NCI-H2196 treated with DMSO at 0.1 percent for 48 hours (cell line): ENCODE data around the gene FILIP1.

Experiments used
- DNase-seq: peaks from one replicate; lab custom pipeline; 2025; ENCODE audit not compliant: unreplicated experiment; lab: John Stamatoyannopoulos, UW

The FILIP1 gene

DNA sequence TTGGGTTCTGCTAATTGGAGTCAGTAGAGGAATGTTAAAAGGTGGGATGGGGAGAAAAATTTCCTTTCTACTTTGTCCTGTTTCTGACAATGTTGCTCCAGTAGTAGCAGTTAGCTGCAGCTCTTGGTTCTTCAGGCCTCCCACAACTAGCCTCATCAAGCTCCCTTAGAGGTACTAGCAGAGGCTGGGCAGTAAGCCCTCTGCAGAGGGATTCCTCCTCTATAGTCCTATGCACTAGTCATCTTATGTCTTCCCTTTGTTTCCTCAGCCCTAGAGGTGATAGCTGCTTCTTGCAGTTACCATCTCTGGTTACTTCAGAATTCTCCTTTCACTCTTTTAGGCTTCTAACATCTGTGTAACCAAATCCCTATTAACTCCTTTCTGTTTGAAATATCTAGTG, 99.8 kb downstream of the FILIP1 start:
- no peak for DNase-seq

DNA sequence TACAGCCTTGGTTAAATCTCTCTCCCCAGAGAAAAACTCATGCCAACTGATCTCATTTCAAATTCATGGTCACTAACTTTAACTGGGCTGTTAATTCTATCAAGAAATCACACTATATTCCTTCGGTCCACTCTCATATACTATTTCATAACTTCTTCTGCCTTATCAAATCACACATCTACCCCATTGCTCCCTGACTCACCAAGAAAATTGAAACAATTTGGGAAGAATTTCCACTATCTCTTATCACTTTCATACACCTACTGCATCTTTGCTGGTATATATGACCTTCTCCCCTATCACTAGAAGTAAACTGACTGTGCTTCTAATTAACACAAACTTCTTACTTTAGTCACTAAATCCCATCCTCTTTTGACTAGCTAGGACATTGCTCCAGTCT, 102.3 kb downstream of the FILIP1 start:
- DNase-seq: no peak

DNA sequence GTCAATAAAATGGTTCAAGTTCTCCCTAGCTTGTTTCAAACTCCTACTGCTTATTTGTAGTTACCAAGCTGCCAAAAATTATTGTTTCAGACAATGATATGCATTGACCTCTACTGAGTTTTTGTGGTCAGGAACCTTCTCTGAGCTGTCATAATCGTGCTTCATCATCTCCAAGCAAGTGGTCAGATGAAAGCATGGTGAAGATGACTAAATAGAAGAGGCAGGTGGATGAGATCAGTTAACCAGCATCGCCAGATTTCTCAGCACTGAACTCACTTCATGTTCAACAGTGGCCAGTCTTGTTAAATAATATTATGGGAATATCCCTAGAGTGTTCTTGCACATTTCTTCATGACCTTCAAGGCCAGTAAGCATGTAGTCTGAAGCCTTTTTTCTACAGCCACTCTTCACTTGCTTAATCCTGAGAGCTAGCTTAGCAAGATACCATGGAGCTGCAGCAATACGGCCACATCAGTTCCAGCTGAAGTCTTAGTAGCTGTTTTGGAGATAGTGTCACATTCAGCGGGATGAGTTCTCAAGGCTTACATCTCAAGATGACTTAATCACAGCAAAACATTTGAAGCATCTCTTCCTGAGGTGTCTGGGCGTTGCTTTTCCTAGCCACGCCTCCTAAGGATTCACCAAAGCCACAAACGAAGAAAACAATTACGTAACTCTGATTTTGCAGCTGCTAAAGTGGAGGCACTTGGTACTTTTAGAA, 107.4 kb downstream of the FILIP1 start:
- DNase-seq: no peak

DNA sequence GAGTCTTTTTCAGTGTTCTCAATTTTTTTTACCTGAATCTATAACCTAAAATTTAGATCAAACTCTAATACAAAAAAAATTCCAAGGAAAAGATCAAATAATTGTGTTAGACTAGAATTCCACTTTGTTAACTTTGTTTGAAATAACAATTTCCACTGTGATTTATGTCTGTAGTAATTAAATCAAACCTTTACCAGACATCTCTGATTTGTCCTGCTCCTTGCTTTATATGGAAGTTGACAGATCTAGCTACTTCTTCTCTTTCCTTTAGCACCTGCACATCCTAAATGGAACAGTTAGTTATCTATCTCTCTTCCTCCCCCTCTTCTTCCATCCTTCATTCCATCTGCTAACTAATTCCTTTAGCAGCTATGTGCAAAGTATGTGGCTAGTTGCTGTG, 109.5 kb downstream of the FILIP1 start:
- DNase-seq: no peak

DNA sequence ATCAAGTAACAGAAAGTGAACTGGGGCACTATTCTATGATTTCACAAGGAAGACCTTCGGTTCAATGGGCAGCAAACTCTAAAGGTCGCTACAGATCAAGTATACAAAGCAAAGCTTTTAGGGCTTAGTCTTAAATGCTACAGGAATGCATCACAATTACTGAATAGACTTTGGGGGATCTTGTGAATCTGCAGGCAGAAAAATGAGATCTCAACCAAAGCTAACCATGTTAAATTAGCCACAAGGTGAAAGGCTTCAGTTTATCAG, 111.0 kb downstream of the FILIP1 start:
- DNase-seq: no peak

DNA sequence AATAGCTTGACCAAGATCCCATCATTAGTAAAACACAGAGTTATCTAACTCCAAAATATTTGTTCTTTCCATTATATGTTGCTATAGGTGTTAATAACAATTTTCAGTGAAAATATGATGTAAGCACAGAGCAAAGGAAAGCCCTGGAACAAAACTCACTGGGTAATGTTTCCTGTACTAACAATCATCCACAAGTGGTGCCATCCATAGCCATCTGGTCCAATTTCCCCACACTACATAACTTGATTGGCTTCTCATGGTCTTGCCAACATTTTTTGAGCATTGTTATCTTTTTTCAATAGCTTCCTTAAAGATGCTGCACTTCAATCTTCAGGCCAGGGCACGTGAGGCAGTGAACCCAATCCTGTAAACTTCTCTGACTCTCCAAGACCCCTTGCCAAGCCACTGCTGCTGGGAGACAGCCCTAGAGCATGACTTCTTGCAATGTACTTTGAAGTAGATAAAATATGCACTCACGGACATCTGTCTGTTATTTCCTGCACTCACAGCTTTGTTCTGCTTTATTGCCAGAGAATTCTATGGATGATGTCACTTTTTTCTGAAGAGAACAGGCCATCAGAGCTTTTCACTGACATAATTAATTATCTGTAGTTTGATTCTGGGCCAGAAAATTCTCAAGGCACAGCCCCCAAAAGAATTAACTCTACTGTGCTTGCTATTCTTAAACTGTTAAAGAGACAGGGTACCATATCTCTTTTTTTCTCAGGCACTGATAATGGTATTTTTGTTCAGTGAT, 111.5 kb downstream of the FILIP1 start:
- no peak for DNase-seq

DNA sequence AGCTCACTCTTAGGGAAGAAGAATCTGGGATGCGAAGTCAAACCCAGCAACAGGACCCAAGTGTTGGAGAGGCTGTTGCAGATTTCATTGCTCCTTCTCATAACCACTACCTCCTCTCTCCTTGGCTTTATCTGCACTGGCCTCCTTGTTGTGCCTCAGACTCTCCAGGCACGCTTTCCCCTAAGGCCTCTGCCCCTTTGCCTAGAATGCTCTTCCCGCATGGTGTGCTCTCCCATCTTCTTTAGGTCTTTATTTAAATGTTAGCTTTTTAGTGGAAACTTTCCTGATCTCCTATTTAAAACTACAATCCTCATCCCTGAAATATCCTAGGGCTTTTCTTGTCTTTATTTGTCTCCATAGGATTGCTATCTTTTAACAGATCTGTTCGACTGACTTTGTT, 114.1 kb downstream of the FILIP1 start:
- no peak for DNase-seq

DNA sequence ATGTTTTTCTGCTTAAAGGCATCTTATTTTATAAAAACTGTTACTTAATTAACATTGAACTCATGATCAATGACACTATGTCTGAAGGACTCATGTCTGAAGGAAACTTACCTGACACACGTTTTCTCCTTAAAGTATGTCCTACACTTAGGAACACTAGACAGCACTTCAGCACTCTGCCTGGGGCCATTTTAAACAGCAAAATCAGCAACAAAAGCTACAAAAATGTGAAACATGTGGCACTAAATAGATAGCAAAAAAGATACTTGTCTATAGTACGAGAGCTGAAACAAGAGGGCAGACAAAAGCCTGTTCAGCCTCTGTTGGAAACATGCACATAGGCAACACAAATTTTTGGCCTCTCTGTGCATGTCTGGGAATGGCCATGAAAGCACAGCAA, 115.5 kb downstream of the FILIP1 start:
- DNase-seq: no peak

DNA sequence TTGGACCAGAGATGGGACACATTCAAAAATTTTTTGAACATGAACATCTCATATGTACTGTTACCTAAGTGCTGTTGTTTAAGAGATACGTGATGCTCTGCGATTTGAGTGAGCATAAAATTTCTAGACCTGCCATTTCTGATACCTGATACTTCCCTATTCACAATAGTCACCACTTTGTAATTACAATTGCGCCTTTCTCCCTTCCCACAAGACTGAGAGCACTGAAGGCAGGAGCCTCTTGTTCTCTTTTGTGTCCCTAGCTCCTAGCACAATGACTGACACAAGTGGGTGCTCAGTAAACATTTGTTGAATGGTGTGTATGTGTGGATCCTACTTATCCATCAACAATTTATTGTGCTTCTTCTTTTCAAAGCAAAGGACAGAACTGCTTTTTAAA, 116.2 kb downstream of the FILIP1 start:
- no peak for DNase-seq

DNA sequence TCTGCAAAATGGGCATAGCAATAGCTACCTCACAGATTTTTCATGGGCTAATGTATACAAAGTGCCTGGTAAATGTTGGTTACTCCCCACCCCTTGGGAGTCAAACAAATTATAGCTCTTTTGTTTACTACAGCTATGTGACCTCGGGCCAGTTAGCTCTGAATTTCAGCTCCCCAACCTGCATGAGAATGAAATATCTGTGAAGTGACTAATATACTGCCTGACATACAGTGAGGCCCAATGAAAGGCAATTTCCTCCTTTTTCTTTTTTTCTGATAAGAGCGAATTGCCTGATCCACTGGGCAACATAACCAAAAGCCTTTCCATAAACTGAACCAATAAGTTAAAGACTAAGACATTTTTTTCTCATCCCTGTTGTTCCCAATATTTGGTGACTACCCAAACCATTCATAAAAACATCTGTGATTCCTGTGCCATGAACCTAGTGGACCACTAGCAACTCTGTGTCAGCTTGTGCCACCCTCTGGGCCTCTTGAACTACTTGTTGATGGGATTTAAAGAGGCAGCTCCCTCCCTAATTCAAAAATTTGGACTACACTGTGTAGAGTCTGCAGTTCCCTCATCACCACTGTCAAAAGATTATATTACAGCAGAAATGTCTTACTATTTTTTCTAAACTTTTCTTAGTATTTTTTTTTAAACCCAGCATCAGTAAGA, 117.1 kb downstream of the FILIP1 start:
- no peak for DNase-seq

DNA sequence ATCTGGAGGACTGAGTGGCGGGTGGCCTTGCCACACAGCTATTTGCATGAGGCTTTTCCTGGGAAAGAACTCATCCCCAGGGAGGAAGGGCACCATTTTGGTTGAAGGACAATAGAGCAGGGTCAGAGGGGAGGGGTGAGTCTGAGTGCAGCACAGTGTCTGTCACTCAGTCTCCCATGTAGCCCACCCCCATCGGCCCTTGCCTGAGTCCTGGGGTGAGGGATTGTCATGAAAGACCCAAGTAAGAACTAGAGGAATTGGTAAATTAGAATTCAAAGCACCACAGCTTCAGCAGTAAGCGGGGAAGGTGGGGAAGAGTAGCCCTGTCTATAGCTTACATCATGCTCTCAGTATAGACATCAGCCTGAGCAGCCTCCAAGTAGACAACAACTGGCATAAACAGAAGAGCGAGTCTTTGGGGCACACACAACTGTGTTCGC, 118.6 kb downstream of the FILIP1 start:
- DNase-seq: no peak

DNA sequence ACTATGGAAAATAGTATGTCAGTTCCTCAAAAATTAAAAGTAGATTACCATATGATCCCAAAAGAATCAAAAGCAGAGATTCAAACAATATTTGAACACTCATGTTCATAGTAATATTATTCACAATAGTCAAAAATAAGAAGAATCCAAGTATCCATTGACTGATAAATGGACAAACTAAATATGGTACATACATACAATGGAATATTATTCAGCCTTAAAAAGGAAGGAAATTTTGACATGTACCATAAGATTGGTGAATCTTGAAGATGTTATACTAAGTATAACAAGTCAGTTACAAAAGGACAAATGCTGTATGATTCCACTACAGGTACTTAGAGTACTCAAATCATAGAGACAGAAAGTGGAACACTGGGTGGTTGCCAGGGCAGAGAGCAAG, 120.7 kb downstream of the FILIP1 start:
- no peak for DNase-seq

DNA sequence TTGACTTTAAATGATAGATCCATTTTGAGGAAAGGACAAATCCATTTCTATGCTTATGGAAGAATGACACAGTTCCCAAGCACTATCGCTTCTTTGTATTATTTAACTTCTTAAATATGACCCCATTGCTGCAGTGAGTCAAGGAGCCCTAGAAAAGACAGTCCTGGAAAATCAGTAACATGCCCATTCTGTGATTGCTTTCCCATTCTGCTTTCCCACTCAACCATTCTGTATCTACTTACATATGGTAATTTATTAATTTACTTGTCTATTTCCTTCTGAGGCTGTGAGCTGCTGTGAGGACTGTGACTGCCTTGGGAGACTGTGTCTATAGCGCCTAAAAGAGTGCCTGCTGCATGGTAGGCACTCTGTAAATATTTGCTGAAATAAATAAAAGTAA, 123.6 kb downstream of the FILIP1 start:
- DNase-seq: no peak

DNA sequence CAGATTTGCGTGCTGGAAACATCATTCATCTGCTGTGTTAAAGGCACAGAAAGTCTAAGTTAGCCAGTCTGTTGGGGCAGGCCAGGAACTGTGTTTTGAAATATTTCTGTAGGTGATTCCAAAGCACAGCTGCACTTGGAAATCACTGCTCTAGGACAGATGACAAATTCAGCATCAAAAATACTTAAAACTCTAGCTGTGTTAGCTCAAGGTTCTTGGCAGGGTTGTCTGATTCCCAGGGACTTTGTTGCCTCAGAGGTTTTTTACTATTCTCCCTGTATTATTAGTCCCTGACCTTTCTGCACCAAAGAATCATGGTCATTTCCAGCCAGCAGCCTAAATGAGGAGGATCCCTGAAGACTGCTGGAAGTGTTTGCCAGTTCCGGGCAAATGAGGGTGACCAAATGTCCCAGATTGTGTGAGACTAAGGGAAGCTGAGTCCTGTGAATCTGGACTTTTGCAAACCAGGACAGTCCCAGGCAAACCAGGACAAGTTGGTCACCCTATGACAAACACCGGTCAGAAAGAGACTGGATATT, 124.7 kb downstream of the FILIP1 start:
- no peak for DNase-seq

DNA sequence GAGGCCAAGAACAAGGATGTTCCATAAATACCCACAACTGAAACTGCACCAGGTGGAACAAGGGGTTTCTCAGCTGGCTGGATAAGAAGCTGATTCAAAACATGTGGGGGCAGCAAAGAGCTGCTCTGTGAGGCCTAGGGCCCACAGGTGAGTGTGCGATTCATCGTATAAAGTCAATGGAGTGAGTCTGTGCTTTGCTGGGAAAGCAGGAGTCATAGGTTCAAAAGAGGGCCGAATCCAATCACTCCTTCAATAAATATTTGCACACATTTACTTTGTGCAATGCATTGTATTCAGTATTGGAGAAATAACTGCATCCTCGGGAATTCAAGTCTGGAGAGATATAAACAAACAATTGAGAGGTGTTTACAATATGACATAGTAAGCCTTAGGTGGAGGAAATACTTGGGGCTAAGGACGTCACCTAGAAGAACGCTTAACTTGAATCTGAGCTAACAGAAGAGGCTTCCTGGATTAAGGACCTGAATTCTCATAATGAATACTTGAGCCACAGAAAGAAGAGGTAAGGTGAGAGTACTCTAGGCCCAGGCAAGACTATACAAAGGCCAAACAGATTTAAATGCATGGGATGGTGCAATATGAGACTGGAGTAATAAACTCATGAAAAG, 125.3 kb downstream of the FILIP1 start:
- no peak for DNase-seq

DNA sequence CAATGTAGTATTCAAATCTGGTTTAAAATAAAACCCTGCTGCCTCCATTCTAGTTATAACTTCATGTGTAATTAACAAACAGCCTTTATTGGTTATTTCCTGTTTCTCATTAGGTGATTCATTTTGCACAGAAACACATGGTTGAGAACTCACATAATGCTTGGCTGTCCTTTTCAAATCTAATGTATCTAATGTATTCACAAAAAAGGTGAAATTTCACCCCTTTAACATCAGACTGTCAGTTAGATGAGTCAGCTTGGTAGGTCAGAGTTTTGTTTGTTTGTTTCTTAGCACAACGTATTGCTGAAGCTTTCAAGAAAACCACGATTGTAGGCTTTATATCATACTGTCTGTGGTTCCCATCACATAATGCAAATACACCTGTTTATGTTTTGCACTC, 130.3 kb downstream of the FILIP1 start:
- no peak for DNase-seq

DNA sequence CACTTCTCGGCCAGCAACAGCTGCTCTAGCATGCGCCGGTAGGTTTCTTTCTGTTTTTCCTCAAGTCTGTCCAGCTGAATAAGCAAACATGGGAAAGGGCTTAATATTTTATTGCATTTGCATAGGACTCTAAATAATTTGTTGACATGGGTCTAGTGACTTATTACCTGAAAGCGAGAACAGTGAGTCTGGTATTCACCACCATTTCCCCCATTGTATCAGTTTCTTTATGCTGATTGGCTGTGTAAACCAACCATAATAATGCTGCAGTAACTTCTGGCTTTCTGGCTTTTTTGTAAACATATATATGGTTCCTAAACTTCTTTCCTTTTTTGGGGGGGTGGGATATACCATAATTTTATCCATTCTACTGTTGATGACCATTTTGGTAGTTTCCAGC, 140.0 kb downstream of the FILIP1 start:
- DNase-seq: no peak

DNA sequence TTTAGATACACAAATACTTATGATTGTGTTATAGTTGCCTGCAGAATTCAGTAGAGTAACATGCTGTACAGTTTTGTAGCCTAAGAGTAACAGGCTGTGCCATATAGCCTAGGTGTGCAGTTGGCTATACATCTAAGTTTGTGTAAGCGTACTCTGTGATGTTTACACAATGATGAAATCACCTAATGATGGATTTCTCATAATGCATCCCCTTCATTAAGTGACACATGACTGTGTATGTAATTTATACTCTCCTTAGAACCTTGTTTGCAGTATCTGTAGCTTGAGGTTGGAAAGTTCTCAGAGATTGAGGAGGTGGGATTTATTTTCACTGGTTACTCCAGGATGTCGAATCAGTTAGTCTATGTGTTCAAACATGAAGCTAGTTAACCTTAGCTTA, 142.0 kb downstream of the FILIP1 start:
- no peak for DNase-seq

DNA sequence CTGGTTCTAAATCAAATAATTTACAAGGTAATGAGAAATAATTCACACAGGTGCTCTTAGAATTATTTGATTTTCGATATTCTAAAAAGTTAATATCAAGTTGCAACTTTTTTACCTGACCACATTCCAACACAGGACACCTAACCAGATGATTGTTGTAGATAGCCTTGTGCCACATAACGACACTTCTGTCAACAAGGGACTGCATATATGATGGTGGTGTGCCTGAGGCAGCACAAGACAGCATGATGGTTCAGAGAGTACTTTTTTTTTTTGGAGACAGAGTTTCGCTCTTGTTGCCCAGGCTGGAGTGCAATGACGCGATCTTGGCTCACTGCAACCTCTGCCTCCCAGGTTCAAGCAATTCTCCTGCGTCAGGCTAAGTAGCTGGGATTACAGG, 142.8 kb downstream of the FILIP1 start:
- DNase-seq: no peak

DNA sequence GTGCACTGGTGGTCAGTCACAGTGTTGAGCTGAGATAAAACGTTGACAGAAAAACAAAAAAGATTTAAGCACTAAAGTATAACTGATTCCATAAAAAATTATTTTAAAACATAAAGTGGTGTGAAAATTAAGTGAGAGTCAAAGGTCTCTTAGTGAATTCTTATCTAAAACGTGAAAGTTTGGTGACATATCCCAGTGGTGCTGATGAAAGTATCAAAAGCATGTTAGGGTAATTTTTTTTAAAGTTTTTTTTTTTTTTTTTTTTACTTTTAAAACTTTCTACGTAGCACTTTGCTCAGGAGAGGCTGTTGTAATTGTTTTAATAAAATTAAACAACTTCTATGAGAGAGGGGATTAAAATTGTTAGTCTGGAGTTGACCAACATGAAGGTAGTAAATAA, 143.4 kb downstream of the FILIP1 start:
- DNase-seq: no peak

DNA sequence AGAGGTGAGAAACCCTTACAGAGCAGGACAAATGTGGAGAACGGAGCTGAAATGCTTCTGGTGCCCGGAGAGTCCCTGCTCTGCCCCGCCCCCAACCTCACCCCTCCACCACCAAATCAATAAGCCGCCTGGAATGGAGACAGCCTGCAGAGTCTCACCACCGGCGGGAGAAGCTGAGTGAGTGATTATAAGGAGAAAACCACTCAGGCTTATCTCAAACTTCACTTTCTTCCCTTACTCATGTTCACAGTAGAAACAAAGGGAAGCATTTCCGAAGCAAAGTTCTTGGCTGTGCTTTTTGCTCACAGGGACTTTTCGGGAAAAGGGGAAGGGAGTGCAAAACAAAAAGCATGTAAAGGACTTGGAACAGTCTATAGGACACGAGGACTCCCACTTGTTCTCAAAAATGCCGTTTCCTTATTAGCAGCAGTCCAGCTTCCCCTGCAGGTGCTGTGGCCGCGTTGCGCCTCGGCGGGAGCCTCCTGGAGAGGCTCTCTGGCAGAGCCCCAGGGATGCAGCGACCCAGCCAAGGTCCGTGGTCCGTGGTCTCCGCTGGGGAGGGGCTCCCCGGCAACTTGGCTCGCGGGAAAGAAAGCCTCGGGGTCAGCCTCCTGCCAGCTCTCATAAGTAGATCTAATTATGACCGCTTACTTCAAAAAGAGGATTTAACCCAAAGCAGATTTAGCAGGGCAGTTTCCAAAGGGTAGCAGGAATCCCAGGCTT, 144.2 kb downstream of the FILIP1 start:
- DNase-seq: no peak
